ENCODE measurements around the gene DBET.
"Not testable (repeated sequence)": the region's sequence is repeated elsewhere in the genome, so short reads cannot be mapped to it uniquely, and the experiment has no call there.

The DBET gene

DNA sequence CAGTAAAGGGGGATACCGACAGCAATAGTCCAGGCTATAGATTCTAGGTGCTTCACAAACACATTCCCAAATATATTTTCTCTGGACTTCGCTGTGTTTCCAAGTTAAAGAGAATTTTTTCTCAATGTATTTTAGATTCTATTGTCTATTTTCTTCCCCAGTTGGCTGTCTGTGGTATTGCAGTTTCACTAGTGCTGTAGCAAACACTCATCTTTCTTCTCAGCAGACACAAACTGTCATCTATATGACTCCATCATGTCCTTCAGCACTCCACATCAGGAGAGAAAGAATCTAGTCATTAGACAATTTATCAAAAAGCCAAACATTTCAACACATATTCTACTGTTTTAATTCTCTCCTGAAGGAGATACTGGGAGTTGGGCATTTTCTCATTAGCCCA lies at the start of gene DBET:
DBET (plus strand) TSS at position 161 of the 400 bp plus-strand sequence.
- DNase-seq (ENCODE audit: low spot score) = not testable (repeated sequence)

DNA sequence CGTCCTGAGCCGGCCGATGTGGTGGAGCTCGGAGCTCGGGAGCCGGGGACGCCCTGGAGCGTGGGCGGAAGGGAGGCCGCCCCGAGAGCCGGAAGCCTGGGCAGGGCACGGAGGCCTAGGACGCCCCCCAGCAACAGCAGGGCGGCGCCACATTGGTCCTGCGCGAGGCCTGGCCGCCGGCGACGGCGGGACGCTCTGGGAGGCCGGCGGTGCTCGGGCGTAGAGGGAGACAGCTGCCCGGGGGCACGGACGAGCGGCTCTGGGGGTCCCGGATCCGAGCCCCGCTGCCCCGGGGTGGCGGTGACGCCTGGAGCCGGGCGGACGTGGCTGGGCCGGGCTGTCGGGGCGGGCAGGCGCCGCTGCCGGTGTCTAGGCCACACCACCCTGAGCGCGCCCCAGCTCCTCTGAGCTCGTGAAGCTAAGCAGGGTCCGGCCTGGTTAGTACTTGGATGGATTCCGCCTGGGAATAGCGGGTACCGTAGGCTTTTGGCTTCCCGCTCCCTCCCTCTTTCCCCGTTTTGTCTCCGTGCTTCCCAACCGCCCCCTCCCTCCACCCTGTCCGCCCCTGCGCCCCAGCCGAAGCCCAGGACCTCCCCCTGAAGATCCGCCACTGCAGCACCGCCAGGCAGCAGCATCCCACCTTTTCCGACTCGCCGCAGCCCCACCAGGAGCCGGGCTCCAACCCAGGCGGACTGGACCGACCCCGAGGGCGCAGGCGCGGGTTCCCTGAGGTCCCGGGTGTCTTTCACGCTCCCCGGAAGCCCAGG lies 49.3 kb upstream of the DBET start:
- DNase-seq (ENCODE audit: low spot score) = no peak

- DNase-seq (ENCODE audit: low spot score) = no peak
Measured at GRCh38 chr4:190015538-190016368, 48.5 kb upstream of the DBET start.

GRCh38 chr4:190016369-190017289 lies 47.7 kb upstream of the DBET start:
- no peak for DNase-seq (ENCODE audit: low spot score)

- DNase-seq (ENCODE audit: low spot score) = no peak
Measured at GRCh38 chr4:190017357-190018200, 46.7 kb upstream of the DBET start.

- no peak for DNase-seq (ENCODE audit: low spot score)
Measured at GRCh38 chr4:190018201-190018920, 45.9 kb upstream of the DBET start.

GRCh38 chr4:190019023-190019858 lies 45.1 kb upstream of the DBET start:
- no peak for DNase-seq (ENCODE audit: low spot score)

DNA sequence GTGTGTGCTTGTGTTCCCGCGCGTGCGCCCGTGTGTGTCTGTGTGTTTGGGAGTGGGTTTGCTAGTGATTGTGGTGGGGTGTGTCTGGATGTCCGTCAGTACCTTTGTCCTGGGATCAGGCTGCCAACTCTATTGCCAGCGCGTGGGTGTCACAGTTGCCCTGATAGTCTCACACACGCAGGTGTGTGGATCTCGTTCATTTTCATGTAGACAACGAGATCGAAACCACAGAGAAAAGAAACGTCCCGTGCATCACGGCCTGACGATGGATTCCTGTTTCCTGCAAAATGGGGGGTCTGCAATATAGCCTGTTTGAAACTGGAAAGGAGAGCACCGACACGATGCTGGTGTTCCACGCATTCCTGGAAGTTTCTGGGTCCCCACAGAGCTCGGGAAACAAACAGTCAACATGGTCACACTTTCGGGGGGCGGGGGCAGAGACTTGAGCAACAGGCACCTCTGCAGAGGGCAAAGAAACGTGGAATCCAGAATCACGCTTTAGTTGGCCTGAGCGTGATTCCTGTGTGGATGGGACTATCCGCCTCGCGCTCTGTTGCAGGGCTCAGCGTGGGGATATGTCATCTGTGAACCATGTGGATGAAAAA lies 44.3 kb upstream of the DBET start:
- not testable (repeated sequence) for DNase-seq (ENCODE audit: low spot score)

DNA sequence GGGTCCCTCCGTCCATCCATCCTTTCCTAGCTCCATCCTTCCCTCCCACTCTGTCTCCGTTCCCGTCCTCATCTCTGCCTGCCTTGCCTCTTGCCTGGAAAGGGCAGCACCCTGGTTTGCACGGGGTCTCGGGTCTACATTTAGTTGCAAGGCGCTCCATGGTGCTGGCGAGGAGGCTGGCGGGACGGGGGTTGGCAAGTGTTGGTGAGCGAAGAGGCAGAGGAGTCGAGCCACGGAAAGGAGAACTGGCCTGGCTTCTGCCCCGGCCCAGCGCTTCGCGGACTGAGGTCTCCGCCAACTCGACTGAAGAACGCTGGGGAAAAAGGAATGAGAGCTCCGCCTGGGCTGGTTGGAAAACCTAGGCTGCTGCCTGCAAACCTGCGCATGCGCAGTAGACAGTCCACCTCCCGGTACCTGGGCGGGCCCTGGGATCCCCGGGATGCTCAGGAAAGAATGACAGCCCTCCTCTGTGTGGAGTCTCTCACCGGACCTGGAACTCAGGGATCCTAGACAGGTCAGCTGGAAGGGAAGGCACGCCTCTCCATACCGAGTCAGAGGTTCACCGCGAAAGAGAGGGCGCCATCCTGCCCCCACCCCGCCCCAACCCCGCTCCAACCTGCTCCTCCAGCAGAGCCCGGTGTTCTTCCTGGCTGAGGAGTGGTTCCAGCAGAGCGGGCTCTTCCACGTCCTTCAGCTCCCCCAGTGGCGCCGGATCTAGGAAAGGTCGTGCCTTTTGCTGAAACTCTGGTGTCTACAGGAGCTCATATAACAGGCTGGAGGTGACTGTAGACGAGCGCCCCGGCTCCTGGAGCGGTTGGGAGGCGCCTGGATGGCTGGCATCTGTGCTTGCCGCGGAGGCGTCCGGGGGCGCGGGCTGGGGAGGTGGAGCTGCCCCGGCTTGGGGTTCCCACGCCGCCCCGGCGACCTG lies 43.2 kb upstream of the DBET start:
- DNase-seq (ENCODE audit: low spot score) = no peak

DNA sequence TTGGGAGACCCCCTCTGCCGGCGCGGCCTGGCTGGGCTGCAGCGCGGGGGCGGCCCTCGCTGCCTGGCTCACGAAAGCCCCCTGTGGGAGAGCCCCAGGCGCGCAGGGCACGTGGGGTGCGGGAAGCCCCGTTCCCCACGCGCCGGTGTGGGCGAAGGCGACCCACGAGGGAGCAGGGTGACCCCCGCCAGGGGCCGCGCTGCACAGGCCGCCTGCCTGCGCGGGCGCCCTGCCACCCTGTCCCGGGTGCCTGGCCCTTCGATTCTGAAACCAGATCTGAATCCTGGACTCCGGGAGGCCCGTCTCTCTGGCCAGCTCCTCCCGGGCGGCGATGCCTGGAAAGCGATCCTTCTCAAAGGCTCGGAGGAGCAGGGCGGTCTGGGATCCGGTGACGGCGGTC lies 42.3 kb upstream of the DBET start:
- DNase-seq (ENCODE audit: low spot score) = not testable (repeated sequence)

DNA sequence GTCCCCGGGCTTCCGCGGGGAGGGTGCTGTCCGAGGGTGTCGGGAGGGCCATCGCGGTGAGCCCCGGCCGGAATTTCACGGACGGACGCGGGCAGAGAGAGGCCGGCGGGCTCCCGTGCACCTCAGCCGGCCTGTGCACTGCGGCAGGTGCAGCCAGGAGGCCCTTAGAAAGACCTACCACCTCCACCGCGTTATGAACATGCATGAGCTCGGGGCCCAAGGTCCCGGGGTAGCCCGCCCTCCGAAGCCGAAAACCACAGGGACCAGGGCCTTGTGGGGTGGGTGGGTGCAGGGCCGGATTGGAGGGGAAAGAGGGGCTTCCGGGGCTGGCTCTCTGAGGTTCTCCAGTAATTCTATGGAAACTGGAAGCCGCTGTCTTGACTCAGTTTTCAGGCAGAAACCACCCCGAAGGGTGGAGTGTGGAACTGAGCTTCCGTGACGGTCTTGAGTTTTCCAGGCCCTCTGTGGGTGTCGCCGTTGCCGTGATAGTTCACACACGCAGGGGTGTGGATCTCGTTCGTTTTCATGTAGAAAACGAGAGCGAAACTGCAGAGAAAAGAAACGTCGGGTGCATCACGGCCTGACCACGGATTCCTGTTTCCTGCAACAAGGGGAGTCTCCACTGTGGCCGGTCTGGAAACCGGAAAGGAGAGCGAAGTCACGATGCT lies 41.6 kb upstream of the DBET start:
- DNase-seq (ENCODE audit: low spot score) = not testable (repeated sequence)

DNA sequence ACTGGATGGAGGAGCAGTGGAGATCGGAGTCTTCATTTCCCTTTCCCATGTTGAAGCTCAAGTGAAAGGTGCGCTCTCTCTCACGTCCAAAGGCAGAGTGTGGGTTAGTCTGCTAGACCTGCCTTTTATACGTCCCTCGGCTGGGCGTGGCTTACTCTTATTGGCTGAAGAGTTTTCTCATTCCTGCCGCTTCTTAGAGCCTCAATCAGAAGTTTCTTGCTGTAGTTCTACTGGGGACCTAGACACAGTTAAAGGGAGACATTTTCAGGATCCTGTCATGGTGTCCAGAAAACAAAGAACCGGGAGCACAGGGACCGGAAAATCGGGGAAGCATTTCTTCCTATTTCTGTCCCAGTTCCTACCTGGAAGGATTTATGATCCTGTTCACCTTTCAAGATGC lies 37.1 kb upstream of the DBET start, which contains the start of gene FRG2:
FRG2 (minus strand) TSS at position 101 of the 400 bp plus-strand sequence; CDS start at position 49, 52 bp downstream.
- not testable (repeated sequence) for DNase-seq (ENCODE audit: low spot score)

GRCh38 chr4:190031264-190031663 lies 33.0 kb upstream of the DBET start:
- not testable (repeated sequence) for DNase-seq (ENCODE audit: low spot score)

DNA sequence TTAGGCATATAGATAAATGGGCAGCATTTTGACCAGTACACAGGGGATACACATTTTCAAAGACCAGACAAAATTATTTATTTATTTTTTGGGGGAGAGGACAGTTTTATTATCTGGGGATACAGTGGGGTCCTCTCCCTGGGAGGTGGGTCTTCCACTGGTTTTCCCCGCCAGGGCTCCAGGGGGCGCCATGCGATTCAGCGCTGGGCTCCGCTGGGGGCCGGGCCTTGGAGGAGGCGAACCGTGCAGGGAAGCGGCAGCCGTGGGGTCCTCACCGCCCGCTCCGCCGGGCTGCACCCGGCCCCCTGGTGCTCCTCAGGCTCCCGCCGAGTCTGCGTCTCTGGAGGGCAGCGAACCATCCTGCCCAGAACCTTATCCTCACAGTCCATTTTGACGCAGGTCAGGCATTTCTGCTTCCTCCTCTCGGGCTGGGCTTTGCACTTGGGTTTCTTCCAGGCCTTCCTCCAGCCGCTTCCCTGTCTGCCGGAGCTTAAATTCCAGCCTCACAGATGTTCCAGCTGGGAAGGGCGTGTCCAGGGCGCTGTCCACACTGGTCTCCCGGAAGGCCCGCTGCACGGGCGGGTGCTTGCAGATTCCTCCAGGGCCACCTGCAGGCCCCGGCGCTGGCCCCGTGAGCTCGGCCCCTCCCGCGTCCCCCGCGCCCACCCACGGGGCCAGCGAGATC lies 26.5 kb upstream of the DBET start:
- not testable (repeated sequence) for DNase-seq (ENCODE audit: low spot score)

- DNase-seq (ENCODE audit: low spot score) = not testable (repeated sequence)
Measured at GRCh38 chr4:190040873-190041272, 23.4 kb upstream of the DBET start.

- DNase-seq (ENCODE audit: low spot score) = not testable (repeated sequence)
Measured at GRCh38 chr4:190047627-190048026, 16.7 kb upstream of the DBET start.
